Measurements from ENCODE around the gene OR52N5. TPM values are rescaled to one million over a fixed set of nuclear protein-coding genes. Genes with fewer than 3 reads are reported as not detected.

Gene OR52N5
- not detected in 2 replicates for total RNA-seq

DNA sequence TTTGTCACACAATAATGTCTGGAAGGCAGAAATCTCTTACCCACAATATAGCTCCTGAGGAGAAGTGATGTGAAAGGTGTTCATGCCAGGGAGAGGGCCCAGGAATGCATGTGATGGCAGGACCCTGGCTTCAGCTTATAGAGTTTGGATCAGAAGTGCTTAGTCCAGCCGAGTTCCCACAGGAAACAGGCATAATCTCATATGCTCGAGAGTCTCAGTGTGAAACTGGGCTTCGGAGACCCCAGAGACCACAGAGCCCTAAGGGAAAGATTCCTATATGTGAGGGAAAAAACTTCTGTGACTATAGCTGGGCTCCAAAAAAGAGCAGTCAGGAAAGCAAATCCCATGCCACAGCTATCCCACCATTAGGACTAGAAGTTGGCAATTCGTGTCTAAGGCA, at the start of gene OR52N5:
TSS of gene OR52N5 (minus strand) at position 101 of the 400 bp plus-strand sequence. CDS start 4,721 bp downstream, outside the sequence.
- no peak for DNase-seq (ENCODE audit: low read depth in 2 of 2)

DNA sequence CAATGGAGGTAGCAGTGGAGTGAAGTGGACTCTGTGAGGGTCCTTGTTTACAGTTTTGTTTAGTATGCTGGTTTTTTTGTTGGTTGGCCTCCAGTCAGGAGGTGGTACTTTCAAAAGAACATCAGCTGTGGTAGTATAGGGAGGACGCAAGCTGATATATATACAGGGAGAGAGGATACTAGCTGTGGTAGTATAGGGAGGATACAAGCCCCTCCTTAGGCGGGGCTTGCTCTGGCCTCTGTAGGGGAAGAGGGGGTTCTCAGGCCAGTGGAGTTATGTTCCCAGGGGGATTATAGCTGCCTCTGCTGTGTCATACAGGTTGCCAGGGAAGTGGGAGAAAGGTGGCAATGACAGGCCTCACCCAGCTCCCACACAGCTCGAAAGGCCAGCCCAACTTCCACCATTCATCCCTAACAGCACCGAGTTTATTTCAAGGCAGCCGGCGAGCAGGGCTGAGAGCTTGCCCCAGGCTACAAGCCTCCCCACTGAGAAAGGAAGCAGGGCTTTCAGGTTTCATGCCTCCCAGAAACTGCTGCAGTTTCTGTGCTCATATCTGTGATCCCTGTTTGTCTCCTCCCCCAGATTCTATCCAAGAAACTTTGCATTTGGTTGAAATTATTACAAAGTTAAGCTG, 48.2 kb upstream of the OR52N5 start:
- no peak for DNase-seq (ENCODE audit: low read depth in 2 of 2)

DNA sequence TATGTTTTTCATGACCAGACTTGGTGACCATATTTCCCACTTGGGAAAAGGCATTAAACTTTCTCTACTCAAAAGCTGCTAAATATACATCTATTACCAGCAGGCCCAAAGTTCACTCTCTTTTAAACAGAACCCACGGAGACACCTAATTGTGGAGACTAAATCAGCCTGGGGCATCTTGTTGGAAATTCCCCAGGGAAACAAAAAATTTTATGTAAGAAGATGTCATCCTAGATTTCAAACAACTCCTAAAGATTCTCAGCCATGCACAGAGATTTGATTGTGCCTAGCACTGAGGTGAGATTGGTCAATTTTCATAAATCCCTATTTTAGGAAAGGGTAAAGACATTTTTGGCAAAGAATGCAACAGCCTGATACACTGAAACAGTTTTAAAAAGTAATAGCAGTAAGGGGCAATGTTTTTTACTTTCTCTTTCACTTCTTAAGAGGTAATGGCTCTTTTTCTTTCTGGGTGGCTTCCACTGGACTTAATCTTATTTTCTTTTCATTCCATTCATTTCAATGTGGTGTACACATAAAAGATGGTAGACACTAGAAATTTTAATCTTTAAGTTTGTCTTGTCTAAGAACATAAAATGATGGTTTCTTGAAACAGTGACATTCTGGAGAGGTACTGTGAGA, 35.2 kb upstream of the OR52N5 start:
- DNase-seq (ENCODE audit: low read depth in 2 of 2): no peak

DNA sequence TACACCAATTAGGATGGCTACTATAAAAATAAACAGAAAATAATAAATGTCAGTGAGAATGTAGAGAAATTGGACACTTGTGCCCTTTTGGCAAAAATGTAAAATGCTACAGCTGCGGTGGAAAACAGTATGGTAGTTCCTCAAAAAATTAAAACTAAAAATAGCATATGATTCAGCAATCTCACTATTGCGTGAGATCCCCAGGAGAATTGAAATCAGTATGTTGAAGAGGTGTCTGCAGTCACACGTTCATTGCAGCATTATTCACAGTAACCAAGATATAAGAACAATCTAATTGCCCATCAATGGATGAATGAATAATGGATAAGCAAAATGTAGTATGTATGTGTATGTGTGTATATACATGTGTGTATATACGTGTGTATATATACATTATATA, 32.4 kb upstream of the OR52N5 start:
- DNase-seq (ENCODE audit: low read depth in 2 of 2): no peak

DNA sequence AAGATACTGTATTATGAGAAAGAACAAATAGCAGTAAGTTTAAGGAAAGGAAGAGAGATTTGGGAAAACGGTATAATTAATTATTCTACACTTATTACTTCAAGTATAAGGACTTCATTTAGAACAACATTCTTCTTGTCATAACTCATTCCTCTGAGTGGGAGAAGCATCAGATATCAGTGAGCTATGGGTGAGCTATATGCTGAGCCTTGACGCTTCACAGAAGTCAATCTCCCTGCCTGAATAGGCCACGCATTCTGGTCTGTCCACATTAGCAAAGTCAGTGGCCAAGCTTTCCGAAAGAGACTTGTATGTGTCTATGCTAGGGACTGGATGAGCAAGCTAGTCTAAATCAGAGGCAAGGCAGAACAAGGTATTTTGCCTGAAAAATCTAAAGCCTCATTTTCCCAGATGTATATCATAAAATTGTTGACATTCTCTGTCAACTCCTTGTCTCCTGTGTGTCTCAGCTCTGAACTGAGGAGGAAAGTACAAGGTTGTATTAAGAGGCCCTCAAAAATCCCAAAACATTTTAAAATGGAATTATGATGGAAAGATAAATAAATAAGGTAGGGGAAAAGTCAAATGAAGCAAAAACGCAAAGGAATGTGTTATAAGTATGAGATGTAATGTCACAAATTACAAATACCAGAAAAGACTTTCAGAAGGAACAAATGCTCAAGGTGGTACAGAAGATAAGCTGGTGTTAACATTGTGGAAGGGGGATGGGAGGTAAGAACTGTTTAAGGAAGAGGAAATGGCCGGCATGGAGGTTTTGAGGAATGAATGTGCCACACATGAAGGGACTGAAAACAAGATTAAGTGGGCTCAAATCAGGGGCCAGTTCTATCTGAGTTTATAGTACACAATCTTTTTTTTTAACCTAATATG, 27.0 kb upstream of the OR52N5 start:
- no peak for DNase-seq (ENCODE audit: low read depth in 2 of 2)

DNA sequence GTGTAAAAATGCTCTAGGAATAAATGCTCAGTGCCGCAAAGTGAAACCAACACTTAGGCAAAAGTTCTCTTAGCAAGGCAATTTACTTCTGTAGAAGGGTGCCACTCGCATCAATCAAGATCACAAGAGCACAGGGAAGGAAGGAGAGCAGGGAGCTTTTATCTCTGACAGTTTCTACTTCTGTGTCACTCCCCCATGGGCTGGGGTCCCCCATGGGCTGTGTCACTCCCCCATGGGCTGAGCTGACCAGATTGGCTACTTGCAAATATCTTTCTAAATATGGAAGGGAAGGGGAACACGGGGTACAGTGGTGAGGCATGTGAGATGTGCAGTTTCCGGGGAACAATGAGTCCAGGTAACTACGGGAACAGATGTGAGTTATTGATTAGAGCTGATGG, 26.0 kb upstream of the OR52N5 start:
- no peak for DNase-seq (ENCODE audit: low read depth in 2 of 2)

DNA sequence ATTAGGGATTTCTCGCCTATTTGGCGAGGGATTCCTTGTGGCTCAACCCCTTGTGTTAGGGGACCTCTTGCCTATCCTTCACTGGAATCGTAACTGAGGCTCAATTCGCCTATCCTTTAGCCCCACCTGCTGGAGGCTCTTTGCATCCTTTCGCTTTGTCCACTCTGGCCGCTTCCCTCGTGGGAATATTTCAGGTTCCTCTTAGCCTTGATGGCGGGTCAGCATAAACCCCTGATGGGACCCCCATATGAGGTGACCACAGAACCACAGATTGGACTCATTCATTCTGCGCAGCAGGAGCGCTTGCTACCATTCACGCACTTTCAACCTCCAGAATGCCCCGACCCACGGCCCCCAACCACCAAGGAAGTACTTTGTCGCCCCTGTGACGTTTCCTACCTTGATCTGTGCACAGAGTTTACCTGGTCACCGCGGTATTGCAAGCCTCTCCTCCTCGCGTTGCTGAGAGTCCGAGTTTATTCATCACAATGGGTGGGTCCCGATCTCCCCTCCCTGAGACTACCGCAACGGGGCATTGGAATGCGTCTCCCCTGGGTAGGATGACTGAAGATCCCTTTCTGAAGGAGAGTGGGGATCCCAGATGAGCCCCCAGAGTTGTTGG, 25.5 kb upstream of the OR52N5 start, which contains the start of gene OR52N2:
TSS of gene OR52N2 (plus strand) at position 425 of the 622 bp plus-strand sequence. CDS start 11,412 bp downstream, outside the sequence.
- peak; percentile 44 to 70 for DNase-seq (ENCODE audit: low read depth in 2 of 2)

DNA sequence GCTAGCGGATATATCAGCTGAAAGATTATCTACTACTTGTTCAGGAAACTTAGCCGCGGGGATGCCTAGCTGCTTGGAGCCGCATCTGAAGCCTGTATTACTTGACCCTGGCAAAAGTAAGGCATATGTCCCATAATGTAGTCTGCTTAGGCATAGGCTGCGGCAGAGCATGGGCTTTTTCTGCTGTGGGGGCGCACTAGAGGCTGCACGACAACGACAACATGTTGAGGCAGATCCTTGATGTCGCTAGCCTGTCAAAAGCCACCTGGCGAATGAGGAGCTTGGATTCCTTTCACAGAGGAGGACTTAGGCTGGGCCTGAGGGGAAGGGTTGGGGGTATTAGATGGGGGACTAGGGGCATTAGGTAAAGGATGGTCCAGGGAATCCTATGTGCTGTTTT, 24.4 kb upstream of the OR52N5 start:
- DNase-seq (ENCODE audit: low read depth in 2 of 2): no peak

DNA sequence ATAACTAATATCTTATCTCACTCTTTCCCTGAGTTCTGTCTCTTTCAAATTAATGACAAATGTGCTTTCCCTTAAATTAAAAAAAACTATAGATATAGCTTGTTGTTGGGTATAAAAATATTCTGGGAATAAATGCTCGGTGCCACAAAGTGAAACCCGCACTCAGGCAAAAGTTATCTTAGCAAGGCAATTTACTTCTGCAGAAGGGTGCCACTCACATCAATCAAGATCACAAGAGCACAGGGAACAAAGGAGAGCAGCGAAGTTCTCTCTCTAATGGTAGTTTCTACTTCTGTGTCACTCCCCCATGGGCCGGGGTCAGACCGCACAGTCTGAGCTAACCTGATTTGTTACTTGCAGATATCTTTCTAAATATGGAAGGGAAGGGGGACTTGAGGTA, 20.8 kb upstream of the OR52N5 start:
- DNase-seq (ENCODE audit: low read depth in 2 of 2): no peak

DNA sequence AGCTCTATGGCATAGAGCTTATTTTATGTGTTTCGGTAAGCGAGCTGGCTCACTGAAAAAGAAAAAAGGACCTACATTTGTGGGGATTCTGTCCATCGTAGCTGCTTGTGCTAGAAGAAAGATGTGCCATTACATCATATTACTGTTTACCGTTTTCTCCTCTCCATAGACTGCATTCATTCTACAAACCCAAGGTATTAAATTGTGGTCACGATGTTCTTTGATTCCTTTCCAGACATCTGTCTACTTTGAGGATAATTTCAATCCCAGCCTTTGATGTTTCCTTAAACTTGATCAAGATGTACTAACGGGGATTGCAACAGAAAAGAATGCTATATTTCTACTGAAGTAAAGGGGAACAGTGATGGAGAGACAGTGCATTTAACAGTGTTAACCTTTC, 13.4 kb upstream of the OR52N5 start:
- no peak for DNase-seq (ENCODE audit: low read depth in 2 of 2)

DNA sequence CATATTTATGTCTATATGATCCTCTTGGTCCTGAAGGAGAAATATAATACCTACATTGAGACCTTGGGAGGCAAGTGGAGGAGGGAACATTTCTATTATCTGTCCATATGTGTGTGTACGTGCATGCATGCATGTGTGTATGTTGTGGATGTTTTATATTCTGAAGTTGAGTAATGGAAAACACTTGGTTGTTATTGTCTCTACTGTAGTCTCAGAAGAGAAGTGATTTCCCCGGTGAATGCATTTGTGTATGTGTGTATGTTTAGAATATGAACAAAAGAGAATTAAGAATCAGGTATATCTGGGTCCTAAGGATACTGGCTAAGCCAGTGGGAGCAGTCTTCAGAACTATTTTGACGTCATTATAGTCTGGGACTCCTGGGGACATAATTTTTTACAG, 8.0 kb upstream of the OR52N5 start, which contains the start of gene OR52N1:
TSS of gene OR52N1 (minus strand) at position 101 of the 400 bp plus-strand sequence. CDS start 2,449 bp downstream, outside the sequence.
- no peak for DNase-seq (ENCODE audit: low read depth in 2 of 2)

DNA sequence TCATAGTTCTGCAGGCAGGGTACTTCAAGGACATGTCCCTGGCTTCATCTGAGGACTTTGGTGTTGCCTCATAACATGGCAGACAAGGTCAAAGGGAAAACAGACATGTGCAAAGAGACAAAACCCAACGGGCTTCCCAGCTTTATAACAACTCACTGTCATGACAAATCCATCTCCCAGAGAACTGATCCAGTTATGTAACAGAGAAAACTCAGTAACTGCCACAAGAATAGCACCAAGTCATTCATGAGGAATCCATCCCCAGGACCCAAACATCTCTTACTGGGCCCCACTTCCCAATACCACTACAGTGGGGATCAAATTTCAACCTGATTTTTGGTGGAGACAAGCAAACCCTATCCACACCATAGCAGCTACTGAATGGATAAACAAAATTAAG, 16.1 kb downstream of the OR52N5 start:
- DNase-seq (ENCODE audit: low read depth in 2 of 2): no peak

DNA sequence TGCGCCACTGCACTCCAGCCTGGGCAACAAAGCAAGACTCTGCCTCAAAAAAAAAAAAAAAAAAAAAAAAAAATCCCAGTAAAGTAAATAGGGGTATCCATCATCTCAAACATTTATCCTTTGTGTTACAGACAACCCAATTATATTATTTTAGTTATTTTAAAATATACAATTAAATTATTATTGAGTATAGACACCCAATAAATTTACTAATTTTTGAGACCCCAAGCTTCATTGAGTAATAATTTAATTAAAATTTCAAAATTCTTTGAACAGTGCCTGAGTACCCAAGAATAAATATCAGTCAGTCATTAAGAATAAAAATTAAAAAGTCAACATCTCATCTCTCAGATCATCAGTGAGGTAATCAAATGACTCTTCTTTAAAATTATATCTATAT, 29.2 kb downstream of the OR52N5 start, which contains the start of gene OR52N4:
TSS of gene OR52N4 (plus strand) at position 301 of the 400 bp plus-strand sequence. CDS start 498 bp downstream, outside the sequence.
- no peak for DNase-seq (ENCODE audit: low read depth in 2 of 2)

DNA sequence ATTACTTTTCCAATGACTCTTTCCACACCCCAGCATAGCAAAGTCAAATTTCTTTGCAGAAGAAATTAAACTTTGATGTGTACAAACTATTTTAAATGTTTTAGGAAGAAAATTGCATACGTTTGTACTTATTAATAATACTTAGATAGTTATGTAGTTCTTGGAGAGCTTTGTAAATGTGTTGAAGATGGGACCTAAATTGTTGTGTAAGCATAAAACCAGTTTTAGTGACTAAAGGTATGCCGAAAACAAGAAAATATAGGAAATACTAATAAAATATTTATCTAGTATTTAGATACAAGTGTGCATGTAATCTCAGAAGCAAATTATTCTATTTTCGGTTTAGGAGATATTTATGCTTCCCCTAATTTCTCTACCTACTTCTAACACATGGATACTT, 33.3 kb downstream of the OR52N5 start:
- DNase-seq (ENCODE audit: low read depth in 2 of 2): no peak

DNA sequence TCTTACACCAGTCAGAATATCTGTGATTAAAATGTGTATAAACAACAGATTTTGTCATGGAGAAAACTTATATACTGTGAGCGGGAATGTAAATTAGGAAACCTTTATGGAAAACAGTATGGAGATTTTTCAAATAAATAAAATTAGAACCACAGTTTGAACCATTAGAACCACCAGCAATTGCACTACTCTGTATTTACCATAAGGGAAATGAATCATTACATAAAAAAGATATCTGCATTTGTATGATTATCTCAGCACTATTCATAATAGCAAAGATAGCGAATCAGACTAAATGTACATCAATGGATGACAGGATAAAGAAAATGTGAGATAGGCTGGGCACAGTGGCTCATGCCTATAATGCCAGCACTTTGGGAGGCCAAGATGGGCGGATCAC, 36.5 kb downstream of the OR52N5 start:
- DNase-seq (ENCODE audit: low read depth in 2 of 2): no peak

DNA sequence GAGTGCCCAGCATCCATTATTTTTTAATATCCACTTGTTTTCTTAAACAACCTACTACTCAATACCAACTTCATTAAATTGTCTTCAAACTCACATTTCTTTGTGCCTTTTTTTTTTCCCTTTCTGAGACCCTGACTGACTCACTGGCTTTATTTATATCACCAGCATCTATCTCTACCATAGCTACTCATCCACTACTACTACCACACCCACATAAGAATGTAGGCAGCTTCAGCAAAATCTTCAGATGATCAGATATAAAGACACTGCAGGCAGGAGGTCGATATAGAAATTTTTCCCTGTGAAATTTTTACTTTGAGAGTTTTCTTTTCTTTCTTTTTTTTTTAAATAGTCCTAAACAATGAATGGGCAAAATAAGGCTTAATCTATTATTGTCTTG, 44.7 kb downstream of the OR52N5 start:
- no peak for DNase-seq (ENCODE audit: low read depth in 2 of 2)

DNA sequence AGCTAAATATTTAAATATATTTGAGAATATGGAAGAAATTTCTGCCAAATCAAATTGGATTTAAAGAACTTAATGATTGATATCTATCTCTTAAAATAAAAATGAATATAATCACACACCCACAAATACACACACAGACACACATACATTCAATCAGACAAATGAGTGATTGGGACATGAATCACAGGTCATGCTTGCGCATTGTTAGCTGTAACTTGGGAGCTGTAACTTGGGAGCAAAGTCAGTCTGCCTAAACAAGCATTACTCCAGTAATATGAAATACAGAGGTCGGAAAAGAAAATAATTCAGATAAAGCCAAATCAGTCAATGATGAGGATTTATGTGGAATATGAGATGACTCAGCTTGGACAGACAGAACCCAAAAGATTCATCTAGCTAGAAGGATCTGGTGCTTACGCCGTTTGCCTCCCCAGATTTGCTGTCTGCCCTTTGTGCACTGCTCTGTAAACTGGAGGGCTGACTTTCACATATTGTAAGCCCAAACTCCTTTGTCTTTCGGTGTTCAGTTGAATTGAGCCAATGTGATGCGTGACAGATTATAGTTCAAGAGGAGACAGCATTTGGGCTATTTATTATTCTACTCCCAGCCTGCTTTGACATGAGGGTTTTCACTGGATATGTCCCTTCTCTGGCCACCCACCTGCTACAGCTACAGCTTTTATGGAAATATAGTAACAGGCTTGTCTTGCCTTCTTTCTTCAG, 45.3 kb downstream of the OR52N5 start:
- no peak for DNase-seq (ENCODE audit: low read depth in 2 of 2)

DNA sequence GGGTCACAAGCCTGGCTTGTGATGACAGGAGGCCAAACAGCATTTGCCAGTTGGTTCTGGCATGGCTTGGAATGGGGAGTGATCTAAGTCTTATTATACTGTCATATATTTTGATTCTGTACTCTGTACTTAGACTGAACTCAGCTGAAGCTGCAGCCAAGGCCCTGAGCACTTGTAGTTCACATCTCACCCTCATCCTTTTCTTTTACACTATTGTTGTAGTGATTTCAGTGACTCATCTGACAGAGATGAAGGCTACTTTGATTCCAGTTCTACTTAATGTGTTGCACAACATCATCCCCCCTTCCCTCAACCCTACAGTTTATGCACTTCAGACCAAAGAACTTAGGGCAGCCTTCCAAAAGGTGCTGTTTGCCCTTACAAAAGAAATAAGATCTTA, 46.1 kb downstream of the OR52N5 start:
- DNase-seq (ENCODE audit: low read depth in 2 of 2): no peak

DNA sequence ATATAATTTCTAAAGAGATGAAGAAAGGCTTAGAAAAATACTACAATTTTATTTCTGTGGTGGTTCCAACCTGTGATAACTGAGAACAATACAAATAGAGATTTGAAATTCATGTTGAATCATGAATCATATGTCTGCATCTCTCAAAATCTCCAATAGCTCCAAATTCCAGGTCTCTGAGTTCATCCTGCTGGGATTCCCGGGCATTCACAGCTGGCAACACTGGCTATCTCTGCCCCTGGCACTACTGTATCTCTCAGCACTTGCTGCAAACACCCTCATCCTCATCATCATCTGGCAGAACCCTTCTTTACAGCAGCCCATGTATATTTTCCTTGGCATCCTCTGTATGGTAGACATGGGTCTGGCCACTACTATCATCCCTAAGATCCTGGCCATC, 46.8 kb downstream of the OR52N5 start, which contains the start of gene OR56B1:
TSS of gene OR56B1 (plus strand) at position 53 of the 400 bp plus-strand sequence. CDS start at position 122, 69 bp downstream.
- DNase-seq (ENCODE audit: low read depth in 2 of 2): no peak

DNA sequence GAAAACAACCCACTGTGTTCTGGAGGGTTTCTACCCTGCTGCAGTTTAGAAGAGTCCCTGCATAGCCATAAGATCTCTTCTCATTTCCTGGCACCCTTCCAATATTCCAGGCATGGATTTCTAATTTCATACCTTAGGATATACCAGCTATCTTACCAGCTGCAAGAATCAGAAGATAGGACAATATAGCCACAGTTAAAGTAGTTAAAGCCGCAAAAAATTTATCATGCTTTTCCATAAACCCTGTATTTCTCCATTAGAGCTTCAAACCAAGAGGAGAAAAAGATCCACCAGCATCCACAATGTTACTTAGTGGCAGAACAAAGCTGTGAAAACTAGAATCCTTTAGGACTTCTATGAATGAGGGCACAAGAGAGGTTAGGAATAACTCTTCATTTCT, 55.5 kb downstream of the OR52N5 start:
- DNase-seq (ENCODE audit: low read depth in 2 of 2): no peak

DNA sequence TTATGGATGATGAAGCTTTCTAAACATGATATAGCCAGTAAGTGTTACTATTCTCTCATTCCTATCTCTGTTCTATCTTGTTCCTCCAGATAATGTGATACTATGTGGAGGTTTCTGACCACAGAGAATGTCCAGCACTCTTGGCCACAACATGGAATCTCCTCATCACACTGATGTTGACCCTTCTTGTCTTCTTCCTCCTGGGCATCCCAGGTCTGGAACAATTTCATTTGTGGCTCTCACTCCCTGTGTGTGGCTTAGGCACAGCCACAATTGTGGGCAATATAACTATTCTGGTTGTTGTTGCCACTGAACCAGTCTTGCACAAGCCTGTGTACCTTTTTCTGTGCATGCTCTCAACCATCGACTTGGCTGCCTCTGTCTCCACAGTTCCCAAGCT, 56.8 kb downstream of the OR52N5 start:
- DNase-seq (ENCODE audit: low read depth in 2 of 2): no peak

Data from dermis microvascular lymphatic vessel endothelial cell (primary cell).